Stimulated activated CD8-positive, alpha-beta memory T cell treated with anti-CD3 and anti-CD28 coated beads, Interleukin-12 subunit alpha, Interleukin-12 subunit beta, amount 100 ng/mL, for 4 hours (primary cell): ENCODE results near the gene DOCK10.

Source experiments
- DNase-seq: peaks from one replicate; pipeline ENCODE4 v3.0.0-alpha.2; 2020; ENCODE audit warnings: low read depth

Gene DOCK10

GRCh38 chr2:225041207-225041850 lies 939 bp downstream of the DOCK10 start:
- DNase-seq = peak; percentile 55

GRCh38 chr2:225040856-225041206 lies 1.4 kb downstream of the DOCK10 start:
- peak; percentile 19 for DNase-seq

GRCh38 chr2:225040142-225040541 lies 2.1 kb downstream of the DOCK10 start:
- no peak for DNase-seq

- DNase-seq = no peak
Measured at GRCh38 chr2:225038231-225038523, 4.1 kb downstream of the DOCK10 start.

- no peak for DNase-seq
Measured at GRCh38 chr2:225037415-225038230, 4.6 kb downstream of the DOCK10 start.

- DNase-seq = no peak
Measured at GRCh38 chr2:225036431-225036830, 5.8 kb downstream of the DOCK10 start.

- no peak for DNase-seq
Measured at GRCh38 chr2:225033440-225034318, 8.6 kb downstream of the DOCK10 start.

- DNase-seq = no peak
Measured at GRCh38 chr2:225032246-225032645, 10.0 kb downstream of the DOCK10 start.

- no peak for DNase-seq
Measured at GRCh38 chr2:225031599-225031998, 10.7 kb downstream of the DOCK10 start.

GRCh38 chr2:225030893-225031292 lies 11.4 kb downstream of the DOCK10 start:
- DNase-seq = no peak

- DNase-seq = no peak
Measured at GRCh38 chr2:225030203-225030602, 12.1 kb downstream of the DOCK10 start.

GRCh38 chr2:225028572-225028971 lies 13.7 kb downstream of the DOCK10 start:
- no peak for DNase-seq

GRCh38 chr2:225027061-225027762 lies 15.1 kb downstream of the DOCK10 start:
- no peak for DNase-seq

- no peak for DNase-seq
Measured at GRCh38 chr2:225025917-225026571, 16.2 kb downstream of the DOCK10 start.

GRCh38 chr2:225022188-225022587 lies 20.1 kb downstream of the DOCK10 start:
- DNase-seq = no peak

GRCh38 chr2:225020168-225020849 lies 22.0 kb downstream of the DOCK10 start:
- DNase-seq = no peak

GRCh38 chr2:225019105-225019504 lies 23.2 kb downstream of the DOCK10 start:
- no peak for DNase-seq

GRCh38 chr2:225017713-225018112 lies 24.6 kb downstream of the DOCK10 start:
- DNase-seq = no peak

- no peak for DNase-seq
Measured at GRCh38 chr2:225017098-225017685, 25.1 kb downstream of the DOCK10 start.

- no peak for DNase-seq
Measured at GRCh38 chr2:225013425-225014365, 28.6 kb downstream of the DOCK10 start.
